Neural cell (in vitro differentiated cells): ENCODE results near the gene PRRC2B.

Source experiments
- EZH2 ChIP-seq: fragments of 200-600, 300-800 bp; shearing (Covaris generic), sonication (generic); IDR thresholded peaks from 2 replicates; pipeline ENCODE4 v1.6.1; 2014; ENCODE audit warnings: antibody characterized with exemption, low read length, borderline replicate concordance, mild to moderate bottlenecking; ENCODE audit not compliant: insufficient read depth, poor library complexity, severe bottlenecking
- POLR2AphosphoS5 ChIP-seq: IDR thresholded peaks from 2 replicates; pipeline ENCODE4 v1.6.1; 2012
- RAD21 ChIP-seq: fragments of 450-650 bp; conservative IDR thresholded peaks from 2 replicates; pipeline ENCODE4 v1.6.1; 2014; ENCODE audit warnings: antibody characterized with exemption, mild to moderate bottlenecking, moderate library complexity
- SMC3 ChIP-seq: fragments of 450-650 bp; conservative IDR thresholded peaks from 2 replicates; pipeline ENCODE4 v1.6.1; 2014; ENCODE audit warnings: antibody characterized with exemption, mild to moderate bottlenecking, moderate library complexity; ENCODE audit not compliant: poor library complexity
- TF ChIP-seq, protein P1 (sequence below): fragments of 450-650 bp; IDR thresholded peaks from 2 replicates; pipeline ENCODE4 v1.5.1; 2014; ENCODE audit warnings: antibody characterized with exemption, mild to moderate bottlenecking, moderate library complexity; ENCODE audit not compliant: poor library complexity, severe bottlenecking

DNA sequence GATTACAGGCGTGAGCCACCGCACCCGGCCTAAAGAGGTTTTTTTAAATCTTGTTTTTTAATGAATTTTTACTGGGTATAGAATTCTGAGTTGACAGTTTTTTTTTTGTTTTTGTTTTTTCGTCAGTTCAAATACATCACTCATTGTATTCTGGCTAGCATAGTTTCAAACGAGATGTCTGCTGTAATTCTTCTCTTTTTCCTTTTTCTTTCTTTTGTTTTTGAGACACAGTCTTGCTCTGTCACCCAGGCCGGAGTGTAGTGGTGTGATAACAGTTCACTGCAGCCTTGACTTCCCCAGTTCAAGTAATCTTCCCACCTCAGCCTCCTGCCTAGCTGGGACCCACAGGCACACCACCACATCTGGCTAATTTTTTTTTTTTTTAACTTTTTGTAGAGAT is 149.3 kb downstream of the PRRC2B start:
- TF ChIP-seq, protein P1, sequence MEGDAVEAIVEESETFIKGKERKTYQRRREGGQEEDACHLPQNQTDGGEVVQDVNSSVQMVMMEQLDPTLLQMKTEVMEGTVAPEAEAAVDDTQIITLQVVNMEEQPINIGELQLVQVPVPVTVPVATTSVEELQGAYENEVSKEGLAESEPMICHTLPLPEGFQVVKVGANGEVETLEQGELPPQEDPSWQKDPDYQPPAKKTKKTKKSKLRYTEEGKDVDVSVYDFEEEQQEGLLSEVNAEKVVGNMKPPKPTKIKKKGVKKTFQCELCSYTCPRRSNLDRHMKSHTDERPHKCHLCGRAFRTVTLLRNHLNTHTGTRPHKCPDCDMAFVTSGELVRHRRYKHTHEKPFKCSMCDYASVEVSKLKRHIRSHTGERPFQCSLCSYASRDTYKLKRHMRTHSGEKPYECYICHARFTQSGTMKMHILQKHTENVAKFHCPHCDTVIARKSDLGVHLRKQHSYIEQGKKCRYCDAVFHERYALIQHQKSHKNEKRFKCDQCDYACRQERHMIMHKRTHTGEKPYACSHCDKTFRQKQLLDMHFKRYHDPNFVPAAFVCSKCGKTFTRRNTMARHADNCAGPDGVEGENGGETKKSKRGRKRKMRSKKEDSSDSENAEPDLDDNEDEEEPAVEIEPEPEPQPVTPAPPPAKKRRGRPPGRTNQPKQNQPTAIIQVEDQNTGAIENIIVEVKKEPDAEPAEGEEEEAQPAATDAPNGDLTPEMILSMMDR = no peak
- no peak for TF ChIP-seq EZH2
- no peak for TF ChIP-seq SMC3
- TF ChIP-seq POLR2AphosphoS5 = no peak
- TF ChIP-seq RAD21 = no peak
